ENCODE results near the gene NDUFS5. TPM values are rescaled to one million over a fixed set of nuclear protein-coding genes. Genes with fewer than 3 reads are reported as not detected.
"Not testable (repeated sequence)": the region's sequence is repeated elsewhere in the genome, so short reads cannot be mapped to it uniquely, and the experiment has no call there.

NDUFS5 gene
- total RNA-seq, 1 donor from 2014 or later, result 200 TPM

DNA sequence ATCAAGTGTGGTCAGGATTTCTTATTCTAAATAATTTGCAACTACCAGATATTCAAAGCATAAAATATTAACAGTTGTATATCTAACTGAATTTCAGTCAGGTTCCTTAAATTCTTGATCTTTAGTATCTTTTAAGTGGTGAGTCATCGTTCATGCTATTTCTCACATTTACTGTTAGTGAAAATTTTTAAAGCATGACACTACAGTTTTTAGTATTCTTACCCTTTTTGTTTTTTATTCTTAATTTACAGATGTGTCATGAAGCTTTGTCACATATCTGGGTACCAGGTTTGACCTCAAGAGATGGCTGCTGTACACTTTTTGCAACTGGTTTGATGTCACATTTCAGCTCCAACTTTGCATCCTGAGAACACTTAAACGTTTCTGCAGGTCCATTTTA lies 22.4 kb upstream of the NDUFS5 start:
- Mint-ChIP-seq H3K36me3 (ENCODE audit: low read depth, unreplicated experiment) (peaks cover 44% of the 10 kb centered on the region), H3K27ac (ENCODE audit: unreplicated experiment) (no peak overlapping the region), H3K4me1 (ENCODE audit: unreplicated experiment) (no peaks in the 10 kb centered on the region), H3K4me3 (ENCODE audit: unreplicated experiment) (no peak overlapping the region), H3K27me3 (ENCODE audit: unreplicated experiment) (no peaks in the 10 kb centered on the region), H3K9me3 (ENCODE audit: unreplicated experiment) (no peaks in the 10 kb centered on the region)
- no peak for DNase-seq (ENCODE audit: low spot score)
- TF ChIP-seq, protein P1, sequence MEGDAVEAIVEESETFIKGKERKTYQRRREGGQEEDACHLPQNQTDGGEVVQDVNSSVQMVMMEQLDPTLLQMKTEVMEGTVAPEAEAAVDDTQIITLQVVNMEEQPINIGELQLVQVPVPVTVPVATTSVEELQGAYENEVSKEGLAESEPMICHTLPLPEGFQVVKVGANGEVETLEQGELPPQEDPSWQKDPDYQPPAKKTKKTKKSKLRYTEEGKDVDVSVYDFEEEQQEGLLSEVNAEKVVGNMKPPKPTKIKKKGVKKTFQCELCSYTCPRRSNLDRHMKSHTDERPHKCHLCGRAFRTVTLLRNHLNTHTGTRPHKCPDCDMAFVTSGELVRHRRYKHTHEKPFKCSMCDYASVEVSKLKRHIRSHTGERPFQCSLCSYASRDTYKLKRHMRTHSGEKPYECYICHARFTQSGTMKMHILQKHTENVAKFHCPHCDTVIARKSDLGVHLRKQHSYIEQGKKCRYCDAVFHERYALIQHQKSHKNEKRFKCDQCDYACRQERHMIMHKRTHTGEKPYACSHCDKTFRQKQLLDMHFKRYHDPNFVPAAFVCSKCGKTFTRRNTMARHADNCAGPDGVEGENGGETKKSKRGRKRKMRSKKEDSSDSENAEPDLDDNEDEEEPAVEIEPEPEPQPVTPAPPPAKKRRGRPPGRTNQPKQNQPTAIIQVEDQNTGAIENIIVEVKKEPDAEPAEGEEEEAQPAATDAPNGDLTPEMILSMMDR (IDR thresholded peaks at IDR 0.05; ENCODE audit: unreplicated experiment), result no peak

DNA sequence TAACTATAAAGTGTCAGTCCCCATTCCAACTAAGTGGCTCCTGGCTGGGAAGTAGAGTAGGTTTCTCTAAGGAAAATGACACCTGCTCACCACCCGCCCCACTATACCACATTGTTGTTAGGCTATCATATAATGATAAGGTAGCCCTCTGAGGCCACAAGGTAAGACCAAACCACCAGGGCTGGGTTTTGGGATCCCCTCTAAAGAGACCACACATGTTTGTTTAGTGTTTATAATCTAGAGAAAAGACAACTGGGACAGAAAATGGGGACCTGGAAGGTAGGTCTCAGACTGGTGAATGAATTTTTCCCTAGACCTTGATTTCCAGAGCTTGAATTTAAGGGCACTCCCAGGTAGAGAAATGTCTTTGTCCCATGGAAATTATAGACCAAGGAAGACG lies 19.9 kb upstream of the NDUFS5 start:
- Mint-ChIP-seq H3K9me3 (ENCODE audit: unreplicated experiment) (no peaks in the 10 kb centered on the region), H3K36me3 (ENCODE audit: low read depth, unreplicated experiment) (peaks cover 35% of the 10 kb centered on the region), H3K27me3 (ENCODE audit: unreplicated experiment) (no peaks in the 10 kb centered on the region), H3K4me1 (ENCODE audit: unreplicated experiment) (no peaks in the 10 kb centered on the region), H3K27ac (ENCODE audit: unreplicated experiment) (no peak overlapping the region), H3K4me3 (ENCODE audit: unreplicated experiment) (no peak overlapping the region)
- TF ChIP-seq, protein P1 (IDR thresholded peaks at IDR 0.05; ENCODE audit: unreplicated experiment), result no peak
- DNase-seq (ENCODE audit: low spot score), result no peak

GRCh38 chr1:39006726-39007645 lies 19.2 kb upstream of the NDUFS5 start:
- DNase-seq (ENCODE audit: low spot score), result no peak
- H3K27ac Mint-ChIP-seq (ENCODE audit: unreplicated experiment), result no peak overlapping the region
- H3K4me1 Mint-ChIP-seq (ENCODE audit: unreplicated experiment), result no peaks in the 10 kb centered on the region
- peaks cover 33% of the 10 kb centered on the region for H3K36me3 Mint-ChIP-seq (ENCODE audit: low read depth, unreplicated experiment)
- no peaks in the 10 kb centered on the region for H3K27me3 Mint-ChIP-seq (ENCODE audit: unreplicated experiment)
- TF ChIP-seq, protein P1 (IDR thresholded peaks at IDR 0.05; ENCODE audit: unreplicated experiment), result no peak
- no peak overlapping the region for H3K4me3 Mint-ChIP-seq (ENCODE audit: unreplicated experiment)
- no peaks in the 10 kb centered on the region for H3K9me3 Mint-ChIP-seq (ENCODE audit: unreplicated experiment)

- H3K4me3 Mint-ChIP-seq (ENCODE audit: unreplicated experiment); H3K27me3 Mint-ChIP-seq (ENCODE audit: unreplicated experiment); H3K9me3 Mint-ChIP-seq (ENCODE audit: unreplicated experiment); H3K36me3 Mint-ChIP-seq (ENCODE audit: low read depth, unreplicated experiment); H3K4me1 Mint-ChIP-seq (ENCODE audit: unreplicated experiment); H3K27ac Mint-ChIP-seq (ENCODE audit: unreplicated experiment); DNase-seq (ENCODE audit: low spot score): not testable (repeated sequence)
Observed at GRCh38 chr1:39014956-39015355, 11.2 kb upstream of the NDUFS5 start.

DNA sequence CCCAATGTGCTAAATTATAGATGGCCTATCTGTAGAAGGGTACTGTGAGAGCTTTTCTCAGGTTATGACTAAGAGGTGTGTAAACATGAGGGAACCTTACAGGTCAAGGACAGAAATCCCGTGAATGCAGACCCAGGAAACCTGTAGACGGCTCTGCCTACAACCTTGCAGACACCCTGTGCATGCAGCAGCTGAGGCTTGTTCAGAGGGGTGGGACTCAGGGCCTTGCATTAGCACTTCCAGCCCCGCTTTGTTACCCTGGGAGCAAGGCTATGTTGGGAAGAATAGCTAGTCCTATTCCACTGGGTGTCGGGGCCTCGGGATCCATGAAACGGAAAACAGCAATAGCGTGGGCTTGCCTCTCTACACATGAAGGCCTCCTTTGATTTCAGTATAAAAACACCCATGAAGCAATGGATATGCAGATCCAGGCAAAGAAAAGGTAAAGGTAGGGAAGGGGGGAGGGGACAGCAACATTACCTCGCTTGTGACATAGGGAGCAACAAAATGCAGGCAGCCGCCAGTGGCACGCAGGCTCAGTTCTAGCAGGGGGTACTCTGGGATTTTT lies 9.5 kb upstream of the NDUFS5 start:
- no peak for DNase-seq (ENCODE audit: low spot score)
- TF ChIP-seq, protein P1 (IDR thresholded peaks at IDR 0.05; ENCODE audit: unreplicated experiment), result no peak
- Mint-ChIP-seq H3K27me3 (ENCODE audit: unreplicated experiment) (peaks cover 1% of the 10 kb centered on the region), H3K9me3 (ENCODE audit: unreplicated experiment) (no peaks in the 10 kb centered on the region), H3K4me1 (ENCODE audit: unreplicated experiment) (no peaks in the 10 kb centered on the region), H3K27ac (ENCODE audit: unreplicated experiment) (no peak overlapping the region), H3K4me3 (ENCODE audit: unreplicated experiment) (no peak overlapping the region), H3K36me3 (ENCODE audit: low read depth, unreplicated experiment) (peaks cover 9% of the 10 kb centered on the region)
